ENCODE data around the gene CCDC179.
A peak's percentile ranks its signal among the peaks of the same experiment; 100 is the strongest.

Gene CCDC179

DNA sequence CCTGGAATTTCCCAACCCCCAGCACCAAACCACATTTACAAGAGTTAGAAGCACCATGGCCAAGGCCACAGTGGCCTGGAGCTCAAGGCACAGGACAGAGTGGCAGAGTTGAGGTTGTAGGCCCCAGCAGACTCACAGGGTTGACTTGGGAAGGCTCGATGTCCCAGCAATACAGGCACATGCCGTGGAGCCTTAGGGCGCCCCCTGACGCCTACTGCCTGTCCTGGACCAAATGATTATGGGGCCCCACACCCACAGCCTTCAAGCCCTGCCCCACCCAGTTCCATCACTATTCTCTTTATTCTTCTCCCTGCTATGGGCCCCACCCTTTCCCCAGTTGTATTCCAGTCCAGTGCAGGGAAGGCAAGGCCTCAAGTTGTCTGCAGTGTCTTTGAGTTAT, at the start of gene CCDC179:
Gene CCDC179 (minus strand): TSS at position 234 of the 400 bp plus-strand sequence. CDS start 53 bp downstream, at position 181.
- no peak for DNase-seq

DNA sequence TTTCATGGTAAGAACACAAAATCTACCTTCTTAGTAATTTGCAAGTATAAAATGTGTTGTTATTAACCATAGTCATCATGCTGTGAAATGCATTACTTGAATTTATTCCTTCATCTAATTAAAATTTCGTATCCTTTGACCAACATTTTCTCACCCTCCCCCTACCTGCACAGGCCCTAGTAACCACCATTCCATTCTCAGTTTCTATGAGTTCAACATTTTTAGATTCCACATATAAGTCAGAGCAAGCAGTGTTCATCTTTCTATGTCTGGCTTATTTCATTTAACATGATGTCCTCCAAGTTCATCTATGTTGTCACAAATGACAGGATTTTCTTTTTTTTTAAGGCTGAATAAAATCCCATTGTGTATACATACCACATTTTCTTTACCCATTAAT, 43.5 kb upstream of the CCDC179 start:
- no peak for DNase-seq

DNA sequence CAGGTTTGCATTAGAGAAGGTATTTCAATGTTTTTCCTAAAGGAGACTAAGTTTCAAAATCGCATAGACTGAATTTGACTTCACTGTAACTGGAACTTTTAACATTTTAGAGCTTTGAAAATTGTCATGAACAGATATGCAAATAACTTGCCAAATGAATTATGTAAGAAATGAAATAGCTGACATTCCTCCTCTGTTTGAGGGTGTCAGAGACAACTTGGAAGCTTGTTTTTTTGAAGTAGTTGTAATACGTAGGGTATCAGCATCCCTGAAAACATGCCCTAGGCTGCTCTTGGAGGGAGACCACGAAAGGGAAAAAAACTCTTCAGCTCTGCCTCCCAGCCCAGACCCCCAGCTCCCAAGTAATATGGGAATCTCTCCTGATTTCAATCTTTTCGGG, 41.3 kb upstream of the CCDC179 start:
- DNase-seq, result no peak

DNA sequence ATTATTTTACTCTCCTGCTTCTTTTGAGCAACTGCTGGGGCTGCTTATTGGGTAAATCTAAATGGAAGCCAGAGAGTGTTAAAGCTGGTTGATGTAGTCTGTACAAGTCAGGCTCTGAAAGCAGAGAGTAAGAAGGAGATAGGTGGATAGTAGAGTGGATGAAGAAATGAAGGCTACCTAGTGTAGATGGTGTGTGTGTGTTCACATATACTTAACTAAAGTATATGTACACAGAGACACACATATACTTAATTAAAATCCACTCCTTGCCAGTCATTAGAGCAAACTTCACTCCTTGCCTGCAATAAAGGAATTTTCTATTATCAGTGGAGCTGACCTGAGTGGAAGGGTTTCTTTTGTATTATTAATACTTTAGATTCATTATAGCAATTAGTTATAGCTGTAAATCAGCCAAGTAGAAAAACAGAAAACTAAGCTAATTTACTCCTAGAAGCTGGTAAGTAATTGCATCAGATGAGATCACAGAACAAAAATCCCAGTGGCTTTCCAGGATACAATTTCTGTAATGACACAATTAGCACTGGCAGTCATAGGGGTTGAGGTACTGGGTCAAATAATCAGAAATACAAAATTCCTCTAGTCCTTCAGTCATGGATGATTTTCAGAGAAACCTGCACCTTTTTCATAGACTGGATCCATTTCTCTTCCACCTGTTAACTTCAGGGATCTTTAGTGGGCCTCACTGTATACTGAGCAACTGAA, 40.7 kb upstream of the CCDC179 start:
- no peak for DNase-seq

DNA sequence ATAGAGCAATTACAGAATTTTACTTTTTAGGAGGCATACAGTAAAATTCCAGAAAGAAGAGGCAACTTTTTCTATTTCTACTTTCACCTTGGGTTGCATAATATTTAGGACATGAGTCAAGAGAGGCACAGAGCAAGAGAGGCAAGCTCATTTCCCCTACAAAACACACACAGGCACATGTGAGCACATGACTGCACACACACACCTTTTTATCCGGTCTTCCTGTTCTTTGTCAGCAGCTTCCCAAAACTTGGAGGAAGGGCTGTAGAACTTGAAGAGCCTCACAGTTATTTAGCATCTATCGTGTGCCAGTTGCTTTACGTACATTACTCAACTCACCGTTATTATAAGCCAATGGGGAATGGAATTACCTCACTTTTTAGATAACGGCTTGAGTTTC, 37.8 kb upstream of the CCDC179 start:
- DNase-seq, result no peak

DNA sequence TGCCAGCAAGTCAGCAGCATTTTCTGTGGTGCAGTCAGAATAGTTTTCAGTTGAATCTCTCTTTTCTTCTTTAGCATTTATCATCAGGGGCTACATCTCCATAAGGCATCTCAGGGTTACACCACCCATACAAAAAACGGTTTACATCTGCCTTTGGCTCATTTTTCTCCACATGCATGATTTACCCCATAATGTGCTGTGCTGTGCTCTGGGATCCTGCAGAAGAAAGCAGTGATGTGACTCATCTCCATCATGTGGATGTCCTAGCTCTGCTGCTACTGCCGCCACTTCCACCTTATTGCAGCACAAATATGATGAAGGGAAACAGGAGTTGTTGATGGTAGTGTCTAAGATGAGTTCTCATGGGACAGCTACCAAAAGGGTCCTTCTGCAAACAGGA, 30.0 kb upstream of the CCDC179 start:
- no peak for DNase-seq

DNA sequence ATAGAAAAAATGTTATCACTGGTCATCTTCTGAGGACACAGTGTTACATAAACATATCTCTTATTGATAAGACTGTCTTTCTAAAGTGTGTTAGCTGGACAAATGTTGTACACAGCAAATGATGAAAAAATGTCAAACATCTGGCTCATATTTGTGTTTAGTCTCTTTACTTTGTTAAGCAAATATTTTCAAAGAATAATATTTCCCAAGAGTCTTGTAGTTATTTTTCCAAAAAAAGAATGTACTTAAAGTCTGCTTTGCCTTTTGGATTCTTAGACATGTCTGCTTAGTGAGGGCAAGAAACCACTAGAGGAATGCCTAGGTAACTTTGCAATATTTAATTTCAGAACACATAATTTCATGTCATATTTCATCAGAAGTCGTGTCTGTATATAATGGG, 23.9 kb upstream of the CCDC179 start:
- DNase-seq, result no peak

DNA sequence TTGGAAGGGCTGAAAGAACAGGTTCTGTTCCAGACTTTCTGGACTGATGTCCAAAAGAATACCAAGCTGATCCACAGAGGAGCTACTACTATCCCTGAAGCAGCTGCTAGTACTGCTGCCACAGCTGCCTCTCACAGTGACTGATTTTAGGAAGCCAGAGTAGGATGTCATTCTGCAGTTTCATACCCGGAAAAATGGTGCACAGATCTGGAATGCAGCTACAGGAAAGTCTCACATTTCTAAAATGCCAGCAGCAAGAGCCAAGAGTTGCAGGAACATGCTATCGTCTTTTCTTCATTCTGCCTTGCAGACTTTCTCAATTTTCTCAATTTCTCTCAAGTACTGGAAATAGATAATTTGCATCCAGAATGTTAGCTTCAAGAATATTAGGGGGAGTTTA, 19.4 kb upstream of the CCDC179 start:
- DNase-seq, result no peak

DNA sequence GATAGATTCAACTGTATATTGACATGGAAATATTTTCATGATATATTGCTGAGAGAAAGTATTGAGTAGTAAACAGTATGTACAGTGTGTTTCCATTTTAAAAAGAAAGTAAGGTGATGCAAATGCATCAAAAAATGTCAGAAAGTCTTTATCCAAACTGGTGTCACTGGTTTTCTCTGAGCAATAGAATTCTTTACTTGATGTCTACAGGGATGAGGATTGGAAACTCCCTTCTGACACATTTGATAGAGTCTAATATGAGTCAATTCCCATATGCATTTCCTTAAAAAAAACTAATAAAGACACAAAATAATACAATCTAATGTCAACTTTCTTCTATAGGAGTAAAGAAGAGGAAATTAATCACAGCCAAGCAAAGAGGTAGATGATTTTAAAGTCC, 18.3 kb upstream of the CCDC179 start:
- DNase-seq, result no peak

DNA sequence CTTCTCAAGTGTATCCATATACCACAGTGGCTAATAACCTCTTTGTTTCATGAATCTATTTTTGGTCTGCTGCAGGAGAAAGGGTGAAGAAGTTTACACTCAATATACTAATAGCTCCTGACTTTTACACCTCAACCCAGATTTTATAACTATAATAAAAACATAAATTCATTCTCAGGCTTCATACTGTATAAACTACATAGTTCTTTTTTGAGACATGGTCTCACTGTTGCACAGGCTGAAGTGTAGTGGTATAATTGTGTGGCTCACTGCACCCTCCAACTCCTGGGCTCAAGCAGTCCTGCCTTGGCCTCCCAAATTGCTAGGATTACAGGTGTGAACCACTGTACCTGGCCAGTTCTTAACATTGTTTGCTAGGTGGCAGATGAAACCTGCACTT, 17.8 kb upstream of the CCDC179 start:
- no peak for DNase-seq

DNA sequence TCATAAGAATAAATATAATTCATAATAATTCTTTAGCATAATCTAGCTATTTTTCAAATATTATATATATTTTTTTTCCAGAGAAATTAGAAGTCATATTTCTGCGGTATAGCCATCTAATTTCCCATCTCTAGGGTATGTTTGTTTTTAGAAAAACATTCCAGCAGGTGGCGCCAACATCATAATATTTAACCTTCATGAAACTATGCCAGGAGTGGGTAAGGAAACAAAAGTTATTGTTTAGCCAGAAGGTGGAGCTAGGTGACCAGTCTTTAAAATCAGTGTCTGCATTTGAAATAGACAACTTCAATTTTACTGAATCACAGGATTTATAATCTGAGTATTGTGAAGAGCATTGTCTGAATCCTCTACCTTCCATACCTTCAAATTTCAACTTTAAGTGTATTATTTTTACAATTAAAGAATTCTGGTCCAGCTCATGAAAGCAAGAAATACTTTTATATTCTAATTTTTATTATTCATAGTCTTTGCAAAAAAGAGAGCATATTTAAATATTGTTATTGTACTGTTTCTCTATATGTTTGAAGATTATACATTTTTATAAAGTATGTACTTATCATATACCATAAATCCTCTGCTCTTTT, 15.7 kb upstream of the CCDC179 start:
- peak; percentile 87 for DNase-seq

DNA sequence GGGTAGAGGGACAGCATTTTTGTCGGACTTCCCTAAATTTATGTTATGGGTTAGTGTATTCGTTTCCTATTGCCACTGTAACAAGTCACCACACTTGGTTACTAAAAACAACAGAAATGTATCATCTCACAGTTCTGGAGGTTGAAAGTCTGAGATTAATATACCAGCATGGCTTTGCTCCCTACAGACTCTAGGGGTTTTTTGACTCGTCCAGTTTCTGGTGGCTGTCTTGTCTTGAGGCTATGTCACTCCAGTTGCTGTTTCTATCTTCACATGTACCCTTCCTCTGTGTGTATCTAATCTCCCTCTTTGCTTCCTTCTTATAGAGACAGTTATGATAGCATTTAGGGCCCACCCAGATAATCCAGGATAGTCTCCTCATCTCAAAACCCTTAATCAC, 9.1 kb upstream of the CCDC179 start:
- DNase-seq, result no peak

DNA sequence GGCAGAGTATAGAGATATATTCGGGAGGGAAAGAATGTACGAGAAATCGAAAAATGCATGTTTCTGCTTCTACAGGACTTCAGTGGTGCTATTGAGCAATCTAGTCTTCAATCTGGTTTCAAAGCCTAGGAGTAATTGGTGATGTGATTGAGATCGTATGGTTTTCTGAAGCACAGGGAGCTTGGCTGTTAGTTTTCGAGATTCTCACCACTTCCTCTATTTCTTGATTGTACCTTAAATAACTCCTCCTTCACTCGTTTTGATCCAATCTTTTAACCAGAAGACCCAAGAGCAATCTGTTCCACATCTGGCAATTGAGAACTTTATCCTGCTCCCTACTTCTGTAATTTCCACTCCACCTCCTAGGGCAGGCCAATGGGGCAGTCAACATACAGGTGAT, 518 bp downstream of the CCDC179 start:
- no peak for DNase-seq

DNA sequence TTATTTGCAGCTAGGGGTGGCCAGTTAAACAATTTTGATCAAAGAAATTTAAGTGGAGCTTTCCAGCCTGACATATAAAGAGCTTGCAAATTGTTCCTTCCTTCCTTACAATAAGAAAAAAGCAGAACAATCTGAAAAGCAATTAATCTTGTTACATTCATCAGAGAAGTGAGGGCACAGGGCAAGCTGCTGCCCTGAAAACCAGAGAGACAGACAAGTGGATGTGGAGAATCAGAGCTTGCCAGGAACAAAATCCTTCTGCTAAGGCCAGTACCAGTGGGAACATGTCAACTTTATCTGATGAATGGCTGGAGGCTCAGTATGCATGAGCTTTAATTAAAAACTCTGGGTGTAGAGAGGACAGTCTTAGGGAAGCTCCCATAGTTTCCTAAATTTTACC, 8.8 kb downstream of the CCDC179 start:
- DNase-seq, result no peak

DNA sequence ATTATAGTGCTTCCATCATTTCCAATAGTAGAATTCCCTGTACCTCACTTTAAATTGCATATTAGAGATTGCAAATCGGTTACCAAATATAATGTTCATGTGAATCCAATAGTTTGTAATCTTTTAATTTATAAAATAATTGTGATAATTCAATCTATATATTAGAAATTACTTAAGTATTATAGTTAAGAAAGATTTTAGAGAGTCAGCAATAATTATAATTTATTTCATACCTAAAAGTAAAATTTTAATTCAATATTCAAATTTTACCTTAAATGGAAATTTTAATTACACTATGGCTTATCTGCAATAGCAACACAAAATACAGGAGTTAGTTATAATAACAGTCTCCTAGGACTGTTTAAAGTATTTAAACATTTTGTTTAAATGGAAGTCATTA, 13.5 kb downstream of the CCDC179 start:
- DNase-seq, result no peak

DNA sequence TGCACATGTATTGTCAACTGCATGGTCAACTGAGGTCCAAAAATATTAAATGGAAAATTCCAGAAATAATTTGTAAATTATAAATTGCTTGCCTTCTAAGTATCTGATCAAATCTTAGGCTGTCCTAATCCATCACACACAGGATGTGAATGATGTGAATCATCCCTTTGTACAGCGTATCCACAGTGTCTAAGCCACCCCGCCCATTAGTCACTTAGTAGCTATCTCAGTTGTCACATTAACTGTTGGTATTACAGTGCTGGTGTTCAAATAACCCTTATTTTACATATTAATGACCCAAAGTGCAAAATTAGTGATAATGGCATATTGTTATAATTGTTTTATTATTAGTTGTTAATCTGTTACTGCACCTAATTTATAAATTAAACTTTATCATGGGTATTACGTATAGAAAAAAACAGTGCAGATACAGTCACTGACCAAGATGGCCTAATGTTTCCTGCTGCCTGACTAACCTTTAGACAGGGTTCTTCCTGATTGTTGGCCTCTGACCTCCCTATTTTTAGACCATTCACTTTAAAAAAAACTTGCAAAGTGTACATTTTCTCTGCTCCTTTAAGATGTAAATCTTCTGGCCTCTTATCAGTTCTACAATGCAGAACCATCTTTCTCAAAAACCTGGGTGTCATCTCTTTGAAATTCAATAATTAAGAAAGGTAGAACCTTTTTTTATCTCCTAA, 27.8 kb downstream of the CCDC179 start:
- DNase-seq, result no peak

DNA sequence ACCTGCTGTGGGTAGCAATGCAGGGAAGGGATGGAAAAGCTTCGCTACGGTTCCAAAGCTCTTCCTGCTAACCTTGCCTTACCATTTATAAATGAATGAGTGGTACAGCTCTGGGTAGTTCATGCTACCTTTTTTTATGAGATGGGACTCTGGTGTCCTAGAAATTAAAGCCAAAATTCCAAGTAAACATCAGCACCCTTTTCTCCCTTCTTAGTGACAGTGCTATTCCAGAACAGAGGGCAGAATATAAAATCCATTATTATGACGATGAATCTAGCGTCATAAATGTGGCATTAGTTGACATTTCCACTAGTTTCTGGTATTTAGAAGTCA, 30.2 kb downstream of the CCDC179 start:
- no peak for DNase-seq

DNA sequence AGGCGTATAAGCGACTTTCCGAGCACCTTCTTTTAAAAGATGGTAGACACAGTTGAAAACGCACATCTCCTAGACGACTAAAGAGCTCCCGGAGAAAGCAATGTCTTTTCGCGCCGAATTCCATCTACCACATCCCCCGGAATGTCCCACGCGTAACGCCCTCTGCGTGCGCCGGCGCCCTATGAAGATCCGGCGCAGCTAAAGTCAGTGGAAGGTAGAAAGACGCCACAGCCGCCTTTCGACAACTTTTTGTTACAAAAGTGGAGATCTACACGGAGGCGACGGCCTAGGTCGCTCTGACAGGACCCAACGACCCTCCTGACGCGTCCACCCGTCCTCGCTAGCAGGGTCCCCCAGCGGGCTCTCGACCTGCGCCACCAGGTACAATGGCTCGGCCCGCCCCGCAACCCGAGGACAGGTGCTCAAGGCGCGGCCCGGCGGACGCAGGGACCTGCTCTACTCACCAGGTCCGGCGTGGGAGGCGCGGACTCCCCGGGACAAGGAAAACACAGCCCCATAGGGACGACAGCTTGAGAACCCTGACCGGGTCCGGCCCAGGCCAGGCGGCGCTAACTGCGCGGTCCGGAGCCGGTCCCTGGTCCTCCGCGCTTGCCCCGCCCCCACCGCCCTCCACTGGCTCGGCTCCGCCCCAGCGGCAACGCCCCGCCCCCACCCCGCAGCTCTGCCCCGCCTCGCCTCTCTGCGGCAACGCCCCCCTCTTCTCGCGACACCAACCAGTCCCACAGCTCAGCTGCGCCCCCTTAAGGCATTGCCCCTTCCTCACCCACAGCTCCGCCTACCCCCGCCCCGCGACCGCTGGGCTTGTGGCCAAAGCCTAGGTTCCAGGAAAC, 30.8 kb downstream of the CCDC179 start, which contains the start of gene SVIP:
Gene SVIP (minus strand): TSS at position 571 of the 851 bp plus-strand sequence. CDS start 53 bp downstream, at position 518.
- DNase-seq, result peak; percentile 98

DNA sequence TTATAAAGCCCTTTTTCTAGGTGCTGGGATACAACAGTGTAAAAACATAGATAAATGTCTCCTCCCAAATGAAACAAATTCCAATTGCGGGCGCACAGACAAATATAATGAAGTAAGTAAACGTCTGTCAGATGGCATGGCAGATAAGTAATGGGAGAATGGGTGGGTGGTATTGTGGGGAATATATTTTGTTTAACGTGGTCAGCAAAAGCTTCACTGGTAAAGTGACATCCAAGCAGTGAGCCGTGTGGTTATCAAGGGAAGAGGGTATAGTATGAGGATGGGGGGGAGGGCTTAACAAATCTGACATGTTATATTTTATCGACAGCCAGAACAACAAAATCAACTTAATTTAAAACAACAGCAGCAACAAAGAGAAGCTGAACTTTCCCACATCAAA, 31.9 kb downstream of the CCDC179 start:
- DNase-seq, result no peak

DNA sequence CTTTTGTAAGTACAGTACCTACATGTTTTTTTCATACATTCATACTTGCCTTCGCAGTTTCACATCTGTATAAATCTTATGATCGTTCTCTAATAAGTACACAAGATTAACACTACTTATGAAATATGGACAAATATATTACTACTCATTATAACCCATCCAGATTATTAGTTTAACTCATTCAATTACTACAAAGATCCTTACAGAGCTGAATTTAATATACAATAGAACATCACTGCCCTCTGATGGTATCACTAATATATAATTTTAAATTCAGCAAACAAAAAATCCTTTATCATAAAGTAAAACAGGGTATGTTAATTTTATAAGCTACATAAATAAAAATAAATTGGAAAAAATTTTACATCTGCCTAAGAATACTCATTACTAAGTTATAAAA, 38.1 kb downstream of the CCDC179 start:
- no peak for DNase-seq

DNA sequence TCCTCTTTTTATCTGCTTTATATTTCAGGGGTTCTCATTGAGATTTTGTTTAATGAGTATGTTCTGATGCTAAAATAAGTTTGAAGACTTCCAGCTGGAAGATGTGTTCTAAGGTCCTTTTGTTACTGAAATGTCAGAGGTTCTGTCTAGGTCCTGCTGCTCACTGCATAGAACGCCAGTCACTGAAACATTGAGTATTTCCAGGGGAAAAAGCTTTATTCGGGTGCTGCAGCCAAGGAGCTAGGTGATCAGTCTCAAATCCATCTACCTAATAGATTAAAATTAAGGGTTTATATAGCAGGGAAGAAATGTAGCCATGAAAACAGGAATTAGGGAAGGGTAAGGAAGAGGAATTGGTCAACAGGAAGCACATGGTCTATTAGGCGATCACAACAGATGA, 50.4 kb downstream of the CCDC179 start:
- DNase-seq, result no peak

DNA sequence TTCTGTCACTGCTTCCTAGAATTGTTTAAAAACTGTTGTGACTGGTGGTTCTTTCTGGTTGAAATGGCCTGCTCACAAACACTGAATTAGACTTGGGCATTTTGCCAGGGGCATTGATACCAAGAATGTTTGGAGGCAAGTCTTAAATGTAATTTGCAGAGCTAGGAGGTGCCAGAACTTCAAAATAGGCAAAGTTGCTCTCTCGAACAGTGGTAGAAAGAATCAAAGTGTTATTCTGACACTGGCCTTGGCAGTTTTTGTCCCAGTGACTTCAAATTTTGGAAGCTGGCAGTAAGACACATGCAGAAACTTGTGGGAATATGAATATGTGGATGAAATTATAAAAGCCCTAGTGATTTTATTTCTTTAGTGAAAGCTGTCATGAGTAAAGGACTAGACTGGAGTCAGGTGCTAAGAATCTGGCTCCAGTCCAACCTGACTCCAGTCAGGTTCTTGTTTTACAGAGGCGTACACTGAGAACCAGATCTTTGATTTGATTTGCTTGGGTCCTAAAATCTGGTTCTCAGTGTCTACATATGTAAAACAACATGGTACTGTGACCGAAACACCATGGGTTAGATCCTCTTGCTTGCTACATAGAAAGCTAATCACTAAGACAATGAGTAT, 51.6 kb downstream of the CCDC179 start:
- no peak for DNase-seq

Data from NCI-H1092 treated with DMSO at 0.1 percent for 48 hours (cell line).